HepG2 (cell line): ENCODE measurements around the gene RPS19BP1. TPM values are rescaled to one million over a fixed set of nuclear protein-coding genes. Genes with fewer than 3 reads are reported as not detected.
A peak's percentile ranks its signal among the peaks of the same experiment; 100 is the strongest.

ENCODE experiments used
- DNMT3B ChIP-seq: conservative IDR thresholded peaks from 2 replicates; pipeline ENCODE4 v1.6.1; 2016; ENCODE audit warnings: missing biosample characterization, control low read depth
- KLF16 ChIP-seq, 2 experiments: sonication (generic) in 1 of 2; formaldehyde crosslinking in 1 of 2; IDR thresholded peaks; 2 replicates each; pipeline versions ENCODE4 v1.6.1 to v1.8.0; 2016 to 2023; ENCODE audit warnings: missing genetic modification reagents in 2 of 2, missing compliant biosample characterization in 1 of 2
- NFE2 ChIP-seq: sonication (generic); formaldehyde crosslinking; IDR thresholded peaks from 2 replicates; pipeline ENCODE4 v1.4.0; 2020; ENCODE audit warnings: missing genetic modification reagents
- PCBP1 ChIP-seq: fragments of 200-400 bp; formaldehyde crosslinking; IDR thresholded peaks from 2 replicates; pipeline ENCODE4 v1.6.1; 2017; ENCODE audit warnings: mild to moderate bottlenecking, low read depth, low read length, borderline replicate concordance
- ZFP41 ChIP-seq: sonication (generic); formaldehyde crosslinking; IDR thresholded peaks from 2 replicates; pipeline ENCODE4 v1.4.0; 2020; ENCODE audit warnings: mild to moderate bottlenecking, missing genetic modification reagents, borderline replicate concordance
- ZFP62 ChIP-seq: sonication (generic); formaldehyde crosslinking; IDR thresholded peaks from 2 replicates; pipeline ENCODE4 v1.4.0; 2020; ENCODE audit warnings: missing genetic modification reagents
- ZNF562 ChIP-seq: sonication (generic); formaldehyde crosslinking; IDR thresholded peaks from 2 replicates; pipeline ENCODE4 v1.8.0; 2022; ENCODE audit warnings: missing genetic modification reagents, borderline replicate concordance
- ZNF660 ChIP-seq: sonication (generic); formaldehyde crosslinking; IDR thresholded peaks from 2 replicates; pipeline ENCODE4 v1.5.1; 2020; ENCODE audit warnings: mild to moderate bottlenecking, low read depth, missing genetic modification reagents, borderline replicate concordance
- ZNF75D ChIP-seq: sonication (generic); formaldehyde crosslinking; IDR thresholded peaks from 2 replicates; pipeline ENCODE4 v1.8.1; 2023; ENCODE audit warnings: missing genetic modification reagents, mild to moderate bottlenecking, borderline replicate concordance
- ZSCAN20 ChIP-seq: sonication (generic); formaldehyde crosslinking; IDR thresholded peaks from 2 replicates; pipeline ENCODE4 v1.4.0; 2020; ENCODE audit warnings: missing genetic modification reagents, mild to moderate bottlenecking, borderline replicate concordance
- ZSCAN21 ChIP-seq: sonication (generic); formaldehyde crosslinking; IDR thresholded peaks from 2 replicates; pipeline ENCODE4 v1.8.0; 2022; ENCODE audit warnings: mild to moderate bottlenecking, missing genetic modification reagents, moderate library complexity, borderline replicate concordance
- polyA plus RNA-seq, 8 experiments: library from polyadenylated mRNA; depleted of rRNA in 3 of 8; stranded (reverse) in 7 of 8; unstranded in 1 of 8; fragments of >200 nt; fragmentation: Illumina TruSeq in 4 of 8; extraction: Trizol in 4 of 8; gene quantifications; 2 replicates each; pipeline versions ENCODE4 v1.2.1 to v1.2.3, GENCODE V29; 2011 to 2016; ENCODE audit warnings: low read depth in 4 of 8, missing spikeins in 1 of 8, mixed read lengths in 1 of 8; ENCODE audit not compliant: insufficient read depth in 1 of 8
- total RNA-seq, 5 experiments: library from RNA; depleted of rRNA; stranded (reverse); fragments of >200 nt; fragmentation: Illumina TruSeq; extraction: Trizol; gene quantifications; 2 replicates each; pipeline ENCODE4 v1.2.3, GENCODE V29; 2016; ENCODE audit warnings: low read depth in 1 of 5
- TF ChIP-seq, protein P1 (sequence below), 2 experiments: sonication (generic) in 1 of 2; formaldehyde crosslinking in 1 of 2; IDR thresholded peaks; 2 replicates each; pipeline versions ENCODE4 v1.5.1 to v1.6.1; 2011 to 2020; ENCODE audit warnings: borderline replicate concordance in 1 of 2, low read depth in 1 of 2, low read length in 1 of 2, mild to moderate bottlenecking in 1 of 2, missing genetic modification reagents in 1 of 2, moderate library complexity in 1 of 2
- TF ChIP-seq, protein P2 (sequence below): sonication (generic); formaldehyde crosslinking; IDR thresholded peaks from 2 replicates; pipeline ENCODE4 v1.4.0; 2020; ENCODE audit warnings: missing genetic modification reagents
- TF ChIP-seq, protein P3 (sequence below), 2 experiments: sonication (generic) in 1 of 2; formaldehyde crosslinking in 1 of 2; IDR thresholded peaks; 2 replicates each; pipeline versions ENCODE4 v1.6.1 to v1.9.0; 2014 to 2022; ENCODE audit warnings: antibody characterized with exemption in 1 of 2, borderline replicate concordance in 1 of 2, inconsistent platforms in 1 of 2, low read depth in 1 of 2, missing genetic modification reagents in 1 of 2

The RPS19BP1 gene
- total and polyA plus RNA-seq, 2 of the 13 experiments (the other 11 are each of a cell fraction or from before 2014, with no cell fraction given) = 44.3 to 81.3 TPM

DNA sequence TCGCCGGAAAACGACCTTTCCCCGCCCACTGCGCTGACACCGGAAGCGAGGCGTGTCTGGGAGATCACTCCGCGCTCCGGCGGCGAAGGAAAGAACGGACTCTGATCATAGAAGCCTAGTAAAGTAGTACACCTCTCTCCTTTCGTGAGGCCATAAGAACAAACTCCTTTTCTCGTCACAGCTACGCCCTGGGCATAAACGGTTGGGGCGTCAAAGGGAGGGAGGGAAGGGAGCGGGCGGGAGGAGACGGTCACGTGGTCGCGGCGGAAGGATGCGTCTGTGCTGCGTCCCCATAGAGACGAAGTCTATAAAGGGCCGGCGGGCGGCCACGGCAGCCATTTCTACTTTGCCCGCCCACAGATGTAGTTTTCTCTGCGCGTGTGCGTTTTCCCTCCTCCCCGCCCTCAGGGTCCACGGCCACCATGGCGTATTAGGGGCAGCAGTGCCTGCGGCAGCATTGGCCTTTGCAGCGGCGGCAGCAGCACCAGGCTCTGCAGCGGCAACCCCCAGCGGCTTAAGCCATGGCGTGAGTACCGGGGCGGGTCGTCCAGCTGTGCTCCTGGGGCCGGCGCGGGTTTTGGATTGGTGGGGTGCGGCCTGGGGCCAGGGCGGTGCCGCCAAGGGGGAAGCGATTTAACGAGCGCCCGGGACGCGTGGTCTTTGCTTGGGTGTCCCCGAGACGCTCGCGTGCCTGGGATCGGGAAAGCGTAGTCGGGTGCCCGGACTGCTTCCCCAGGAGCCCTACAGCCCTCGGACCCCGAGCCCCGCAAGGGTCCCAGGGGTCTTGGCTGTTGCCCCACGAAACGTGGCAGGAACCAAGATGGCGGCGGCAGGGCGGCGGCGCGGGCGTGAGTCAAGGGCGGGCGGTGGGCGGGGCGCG lies 12.1 kb downstream of the RPS19BP1 start, which contains the start of gene ATF4 (continued):
- TF ChIP-seq DNMT3B = no peak
- TF ChIP-seq NFE2 = peak; percentile 54; the same call in 1 of the 2 replicates
- no peak for TF ChIP-seq ZFP62
- TF ChIP-seq ZNF75D = no peak
- TF ChIP-seq ZSCAN21 (CRISPR knock-in tag) = peak; percentile 70; the same call in 1 of the 2 replicates
- peak in 1 of 2 experiments; percentile 87; a peak in 2 of 4 replicates for TF ChIP-seq KLF16 (CRISPR knock-in tag; IDR thresholded peaks at IDR 0.05)
- TF ChIP-seq ZNF562 (CRISPR knock-in tag) = no peak
- TF ChIP-seq, protein P1, sequence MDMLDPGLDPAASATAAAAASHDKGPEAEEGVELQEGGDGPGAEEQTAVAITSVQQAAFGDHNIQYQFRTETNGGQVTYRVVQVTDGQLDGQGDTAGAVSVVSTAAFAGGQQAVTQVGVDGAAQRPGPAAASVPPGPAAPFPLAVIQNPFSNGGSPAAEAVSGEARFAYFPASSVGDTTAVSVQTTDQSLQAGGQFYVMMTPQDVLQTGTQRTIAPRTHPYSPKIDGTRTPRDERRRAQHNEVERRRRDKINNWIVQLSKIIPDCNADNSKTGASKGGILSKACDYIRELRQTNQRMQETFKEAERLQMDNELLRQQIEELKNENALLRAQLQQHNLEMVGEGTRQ (IDR thresholded peaks at IDR 0.05; ENCODE audit: low read depth, low read length) = peak; percentile 88
- TF ChIP-seq, protein P1 (CRISPR knock-in tag; IDR thresholded peaks at IDR 0.05; ENCODE audit: borderline replicate concordance) = peak; percentile 99
- peak; percentile 39; the same call in 1 of the 2 replicates for TF ChIP-seq ZSCAN20 (CRISPR knock-in tag)
- 0 out of 2 replicates have a peak, but pooled peaks have one; percentile 36 for TF ChIP-seq ZNF660
- peak; percentile 100 for TF ChIP-seq PCBP1
- TF ChIP-seq, protein P2, sequence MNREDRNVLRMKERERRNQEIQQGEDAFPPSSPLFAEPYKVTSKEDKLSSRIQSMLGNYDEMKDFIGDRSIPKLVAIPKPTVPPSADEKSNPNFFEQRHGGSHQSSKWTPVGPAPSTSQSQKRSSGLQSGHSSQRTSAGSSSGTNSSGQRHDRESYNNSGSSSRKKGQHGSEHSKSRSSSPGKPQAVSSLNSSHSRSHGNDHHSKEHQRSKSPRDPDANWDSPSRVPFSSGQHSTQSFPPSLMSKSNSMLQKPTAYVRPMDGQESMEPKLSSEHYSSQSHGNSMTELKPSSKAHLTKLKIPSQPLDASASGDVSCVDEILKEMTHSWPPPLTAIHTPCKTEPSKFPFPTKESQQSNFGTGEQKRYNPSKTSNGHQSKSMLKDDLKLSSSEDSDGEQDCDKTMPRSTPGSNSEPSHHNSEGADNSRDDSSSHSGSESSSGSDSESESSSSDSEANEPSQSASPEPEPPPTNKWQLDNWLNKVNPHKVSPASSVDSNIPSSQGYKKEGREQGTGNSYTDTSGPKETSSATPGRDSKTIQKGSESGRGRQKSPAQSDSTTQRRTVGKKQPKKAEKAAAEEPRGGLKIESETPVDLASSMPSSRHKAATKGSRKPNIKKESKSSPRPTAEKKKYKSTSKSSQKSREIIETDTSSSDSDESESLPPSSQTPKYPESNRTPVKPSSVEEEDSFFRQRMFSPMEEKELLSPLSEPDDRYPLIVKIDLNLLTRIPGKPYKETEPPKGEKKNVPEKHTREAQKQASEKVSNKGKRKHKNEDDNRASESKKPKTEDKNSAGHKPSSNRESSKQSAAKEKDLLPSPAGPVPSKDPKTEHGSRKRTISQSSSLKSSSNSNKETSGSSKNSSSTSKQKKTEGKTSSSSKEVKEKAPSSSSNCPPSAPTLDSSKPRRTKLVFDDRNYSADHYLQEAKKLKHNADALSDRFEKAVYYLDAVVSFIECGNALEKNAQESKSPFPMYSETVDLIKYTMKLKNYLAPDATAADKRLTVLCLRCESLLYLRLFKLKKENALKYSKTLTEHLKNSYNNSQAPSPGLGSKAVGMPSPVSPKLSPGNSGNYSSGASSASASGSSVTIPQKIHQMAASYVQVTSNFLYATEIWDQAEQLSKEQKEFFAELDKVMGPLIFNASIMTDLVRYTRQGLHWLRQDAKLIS (CRISPR knock-in tag) = peak; percentile 89; the same call in 1 of the 2 replicates
- TF ChIP-seq ZFP41 (CRISPR knock-in tag) = peak; percentile 94; the same call in 1 of the 2 replicates
- TF ChIP-seq, protein P3, sequence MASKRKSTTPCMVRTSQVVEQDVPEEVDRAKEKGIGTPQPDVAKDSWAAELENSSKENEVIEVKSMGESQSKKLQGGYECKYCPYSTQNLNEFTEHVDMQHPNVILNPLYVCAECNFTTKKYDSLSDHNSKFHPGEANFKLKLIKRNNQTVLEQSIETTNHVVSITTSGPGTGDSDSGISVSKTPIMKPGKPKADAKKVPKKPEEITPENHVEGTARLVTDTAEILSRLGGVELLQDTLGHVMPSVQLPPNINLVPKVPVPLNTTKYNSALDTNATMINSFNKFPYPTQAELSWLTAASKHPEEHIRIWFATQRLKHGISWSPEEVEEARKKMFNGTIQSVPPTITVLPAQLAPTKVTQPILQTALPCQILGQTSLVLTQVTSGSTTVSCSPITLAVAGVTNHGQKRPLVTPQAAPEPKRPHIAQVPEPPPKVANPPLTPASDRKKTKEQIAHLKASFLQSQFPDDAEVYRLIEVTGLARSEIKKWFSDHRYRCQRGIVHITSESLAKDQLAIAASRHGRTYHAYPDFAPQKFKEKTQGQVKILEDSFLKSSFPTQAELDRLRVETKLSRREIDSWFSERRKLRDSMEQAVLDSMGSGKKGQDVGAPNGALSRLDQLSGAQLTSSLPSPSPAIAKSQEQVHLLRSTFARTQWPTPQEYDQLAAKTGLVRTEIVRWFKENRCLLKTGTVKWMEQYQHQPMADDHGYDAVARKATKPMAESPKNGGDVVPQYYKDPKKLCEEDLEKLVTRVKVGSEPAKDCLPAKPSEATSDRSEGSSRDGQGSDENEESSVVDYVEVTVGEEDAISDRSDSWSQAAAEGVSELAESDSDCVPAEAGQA (IDR thresholded peaks at IDR 0.05; ENCODE audit: low read depth) = peak; percentile 88; the same call in 1 of the 2 replicates
- TF ChIP-seq, protein P3 (CRISPR knock-in tag; IDR thresholded peaks at IDR 0.05; ENCODE audit: borderline replicate concordance) = no peak
